ENCODE data around the gene SOCS1.
A peak's percentile ranks its signal among the peaks of the same experiment; 100 is the strongest.

Gene SOCS1

DNA sequence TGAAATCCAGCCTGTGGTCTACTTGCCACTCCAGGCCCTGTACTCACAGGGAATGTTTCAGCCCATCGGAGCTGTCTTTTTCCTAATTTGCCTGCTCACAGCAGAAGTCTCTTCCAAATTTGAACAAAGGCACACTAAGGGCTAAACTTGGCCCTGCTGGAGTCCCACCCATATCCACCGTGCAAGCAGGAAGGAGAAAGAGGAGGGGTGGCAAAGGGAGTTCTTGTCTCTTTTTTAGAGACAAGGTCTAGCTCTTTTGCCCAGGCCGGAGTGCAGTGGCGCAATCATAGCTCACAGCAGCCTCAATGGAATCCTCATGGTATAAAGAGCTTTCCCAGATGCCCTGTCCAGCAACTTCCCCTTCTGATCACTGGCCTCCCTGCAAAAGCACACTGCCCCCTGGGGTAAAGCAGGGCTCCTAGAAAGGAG, 27.8 kb upstream of the SOCS1 start:
- peak; percentile 52 for DNase-seq

DNA sequence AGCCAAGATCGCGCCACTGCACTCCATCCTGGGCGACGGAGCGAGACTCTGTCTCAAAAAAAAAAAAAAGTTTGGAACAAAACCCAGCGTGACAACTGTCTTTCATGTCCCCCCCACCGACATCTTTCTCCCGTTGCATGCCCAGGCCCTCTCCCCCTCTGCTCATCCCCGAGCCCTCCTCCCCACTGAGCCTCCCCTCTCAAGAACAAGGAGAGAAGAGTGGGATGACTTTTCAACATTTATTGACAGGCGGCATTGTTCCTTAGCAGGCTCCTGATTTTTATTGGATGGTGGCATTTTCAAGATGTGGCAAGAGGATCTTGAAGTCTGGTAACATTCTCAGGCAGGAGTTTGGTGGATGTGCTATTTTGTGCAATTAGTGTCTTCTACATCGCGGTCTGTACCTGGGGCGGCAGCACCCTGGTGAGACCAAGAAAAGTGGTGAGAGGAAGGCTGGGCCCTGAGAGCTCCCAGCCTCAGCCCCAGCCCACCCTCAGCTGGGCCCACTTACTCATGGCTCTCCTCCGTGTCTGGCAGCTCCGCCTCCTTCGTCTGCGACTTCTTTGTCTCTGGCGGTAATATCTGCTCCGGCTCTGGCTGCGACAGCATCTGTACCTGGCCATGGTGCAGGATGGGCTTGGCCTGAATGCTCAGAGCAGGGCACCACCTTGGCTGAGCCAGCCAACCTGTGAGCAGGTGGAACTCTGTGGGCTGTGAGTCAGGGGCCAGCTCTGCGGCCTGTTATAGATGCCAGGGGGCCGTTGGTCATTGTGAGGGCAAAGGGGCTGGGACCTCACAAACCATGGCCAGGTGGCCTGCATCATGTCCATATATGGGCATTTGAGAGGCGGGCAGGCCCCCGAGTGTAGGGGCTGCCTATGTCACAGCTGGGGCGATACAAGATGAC, 24.9 kb upstream of the SOCS1 start, which contains the start of gene PRM1:
Gene PRM1 (minus strand): TSS at position 715 of the 907 bp plus-strand sequence. CDS start 92 bp downstream, at position 623.
- no peak for DNase-seq

DNA sequence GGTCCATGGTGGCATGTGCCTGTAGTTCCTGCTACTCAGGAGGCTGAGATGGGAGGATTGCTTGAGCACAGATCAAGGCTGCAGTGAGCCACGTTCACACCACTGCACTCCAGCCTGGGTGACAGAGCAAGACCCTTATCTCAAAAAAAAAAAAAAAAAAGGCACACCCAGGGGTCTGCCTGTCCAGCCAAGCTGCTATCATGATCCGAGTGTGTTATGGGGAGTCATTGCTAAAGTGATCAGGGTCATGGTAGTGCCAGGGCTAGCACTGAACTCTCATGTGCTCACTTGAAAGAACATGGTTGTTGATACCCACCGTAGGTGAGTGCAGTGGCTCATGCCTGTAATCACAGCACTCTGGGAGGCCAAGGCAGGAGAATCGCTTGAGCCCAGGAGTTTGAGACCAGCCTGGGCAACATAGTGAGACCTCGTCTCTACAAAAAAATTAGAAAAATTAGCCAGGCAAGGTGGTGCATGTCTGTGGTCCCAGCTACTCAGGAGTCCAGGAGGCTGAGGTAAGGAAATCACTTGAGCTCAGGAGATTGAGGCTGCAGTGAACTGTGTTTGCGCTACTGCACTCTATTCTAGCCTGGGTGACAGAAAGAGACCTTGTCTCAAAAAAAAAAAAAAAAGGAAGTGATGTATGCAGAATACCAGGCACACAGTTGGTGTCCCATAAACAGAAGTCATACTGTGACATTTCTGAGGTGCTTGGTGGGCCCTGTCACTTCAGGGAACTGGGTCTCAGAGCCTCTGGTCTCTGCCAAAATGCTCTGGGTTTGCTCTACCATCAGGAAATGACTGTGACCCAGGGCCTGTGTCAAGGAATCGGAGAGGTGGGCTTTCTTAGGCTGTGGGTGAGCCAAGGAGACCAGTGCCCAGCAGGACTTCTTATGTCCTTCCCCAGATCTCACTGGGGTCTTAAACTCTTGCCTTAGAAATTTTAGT, 23.0 kb upstream of the SOCS1 start:
- no peak for DNase-seq

DNA sequence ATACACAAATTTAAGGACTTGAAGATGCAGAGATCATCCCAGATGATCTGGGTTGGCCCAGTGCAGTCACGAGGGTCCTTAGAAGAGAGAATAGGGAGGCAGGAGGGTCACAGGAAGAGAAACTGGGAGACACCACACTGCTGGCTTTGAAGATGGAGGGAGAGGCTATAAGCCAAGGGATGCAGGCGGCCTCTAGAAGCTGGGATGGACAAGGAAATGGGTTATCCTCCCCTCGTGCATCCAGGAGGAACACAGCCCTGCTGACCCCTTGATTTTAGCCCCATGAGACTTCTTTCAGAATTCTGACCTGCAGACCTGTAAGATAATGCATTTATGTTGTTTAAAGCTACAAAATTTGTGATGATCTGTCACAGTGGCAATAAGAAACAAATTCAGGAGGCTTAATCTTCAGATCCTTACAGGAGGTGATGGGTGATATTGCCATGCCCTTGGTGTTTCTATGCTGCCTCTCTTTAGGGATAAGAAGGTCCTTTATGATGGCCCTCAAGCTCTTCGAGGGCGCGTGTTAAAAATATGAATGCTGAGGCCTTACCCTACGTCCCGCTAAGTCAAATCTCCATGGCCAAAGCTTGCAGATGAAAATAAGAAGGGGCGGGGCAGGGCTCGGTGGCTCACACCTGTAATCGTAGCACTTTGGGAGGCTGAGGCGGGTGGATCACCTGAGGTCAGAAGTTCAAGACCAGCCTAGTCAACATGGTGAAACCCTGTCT, 21.8 kb upstream of the SOCS1 start:
- no peak for DNase-seq

DNA sequence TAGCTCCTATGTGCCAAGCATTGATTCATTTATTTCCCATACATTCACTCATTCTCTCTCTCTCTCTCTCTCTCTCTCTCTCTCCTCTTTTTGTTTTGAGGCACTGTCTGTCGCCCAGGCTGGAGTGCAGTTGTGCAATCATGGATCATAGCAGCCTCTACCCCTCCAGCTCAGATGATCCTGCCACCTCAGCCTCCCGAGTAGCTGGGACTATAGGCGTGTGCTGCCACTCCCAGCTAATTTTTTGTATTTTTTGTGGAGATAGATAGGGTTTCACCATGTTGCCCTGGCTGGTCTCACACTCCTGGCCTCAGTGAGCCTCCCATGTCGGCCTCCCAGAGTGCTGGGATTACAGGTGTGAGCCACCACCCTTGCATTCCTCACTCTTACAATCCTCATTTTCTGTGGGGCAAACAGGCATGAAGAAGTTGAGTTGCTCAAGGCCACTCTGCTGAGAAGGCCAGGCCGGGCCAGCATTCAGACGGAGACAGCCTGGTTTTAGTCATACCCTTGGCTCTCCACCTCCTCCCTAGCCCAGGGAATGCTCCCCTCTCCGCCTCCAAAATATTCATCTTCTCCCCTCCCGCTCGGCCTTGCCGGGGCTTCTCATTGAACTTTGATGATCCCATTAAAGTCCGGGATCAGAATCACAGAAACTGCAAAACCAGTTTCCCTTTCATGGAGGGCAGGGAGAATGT, 21.0 kb upstream of the SOCS1 start:
- no peak for DNase-seq

DNA sequence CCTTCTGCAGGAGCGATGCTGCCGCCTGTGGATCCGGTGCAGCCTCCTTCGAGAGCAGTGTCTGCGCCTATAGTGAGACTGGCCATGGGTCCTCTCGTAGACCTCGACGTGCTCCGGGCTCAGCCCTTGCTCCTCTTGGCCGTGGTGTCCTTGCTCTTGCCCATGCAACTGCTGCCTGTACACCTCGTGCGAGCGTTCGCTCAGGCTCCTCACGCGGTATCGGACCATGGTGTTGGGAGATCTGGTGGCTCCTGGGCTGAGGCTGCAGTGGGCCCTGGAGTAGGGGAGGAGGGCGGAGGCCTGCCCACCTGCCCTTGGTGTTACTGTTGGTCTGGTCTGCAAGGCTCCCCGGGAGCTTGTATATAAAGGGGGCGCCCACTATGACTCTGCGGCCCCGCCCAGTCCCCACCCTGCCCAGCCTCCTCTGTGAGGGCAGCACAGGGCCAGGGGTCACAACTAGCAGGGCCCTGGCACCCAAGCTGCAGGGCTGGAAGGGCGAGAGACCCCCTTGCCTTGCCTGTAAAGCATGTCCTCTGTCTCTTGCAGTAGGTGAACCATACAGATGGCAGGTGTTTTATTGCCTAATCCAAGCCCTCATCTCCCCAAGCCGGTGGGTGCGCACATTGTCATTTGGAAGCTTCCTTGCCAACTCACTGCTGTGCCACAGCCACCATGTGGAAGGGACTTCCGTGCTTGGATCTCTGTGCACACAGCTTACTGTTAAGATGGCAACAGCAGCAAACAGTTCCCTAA, 20.3 kb upstream of the SOCS1 start, which contains the start of gene PRM2:
Gene PRM2 (minus strand): TSS at position 338 of the 753 bp plus-strand sequence. CDS start 110 bp downstream, at position 228.
- no peak for DNase-seq

DNA sequence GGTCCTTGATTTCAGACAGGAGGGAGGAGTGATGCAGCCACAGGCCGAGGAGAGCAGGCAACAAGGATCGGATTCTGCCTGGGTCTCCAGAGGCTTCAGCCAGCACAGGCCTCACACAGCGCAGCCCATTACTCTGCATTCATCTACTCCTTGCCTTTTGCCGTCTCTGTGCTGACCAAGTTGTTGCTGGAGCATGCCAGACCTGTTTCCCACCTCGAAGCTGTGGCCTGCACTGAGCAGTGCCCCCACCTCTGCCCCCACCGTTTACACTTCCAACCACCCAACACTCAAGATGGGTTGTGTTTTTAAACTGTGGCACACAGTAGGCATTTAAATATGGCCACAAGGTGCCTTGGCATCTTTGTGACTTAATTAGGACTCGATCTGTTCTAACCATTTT, 19.0 kb upstream of the SOCS1 start:
- no peak for DNase-seq

DNA sequence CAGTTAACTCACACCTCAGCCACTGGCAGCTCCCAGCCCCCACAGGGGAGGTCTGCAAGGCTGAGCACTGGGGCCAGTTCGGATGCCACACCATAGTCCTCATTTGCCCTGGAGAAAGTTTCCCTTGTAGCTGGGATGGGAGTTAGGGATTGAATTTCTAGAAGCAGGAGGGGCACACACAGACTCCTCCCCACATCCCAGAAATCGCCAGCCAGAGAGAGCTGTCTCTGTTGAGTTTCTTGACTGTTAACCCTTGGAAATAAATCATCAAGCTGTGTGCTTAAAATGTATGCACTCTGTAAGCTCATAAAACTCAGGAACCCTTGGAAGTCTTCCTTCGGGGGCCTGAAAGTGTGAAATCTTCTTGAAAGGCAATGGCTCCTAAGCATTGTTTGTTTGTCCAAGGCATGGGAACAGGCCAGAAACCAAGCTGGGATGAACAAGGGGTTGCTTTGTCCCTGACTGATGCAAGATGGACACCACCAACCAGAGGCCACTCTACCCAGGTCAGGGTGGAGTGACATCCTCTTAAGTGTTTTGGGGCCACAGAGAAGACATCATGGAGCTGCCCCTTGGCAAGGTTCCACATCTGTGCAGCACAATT, 17.8 kb upstream of the SOCS1 start:
- DNase-seq: no peak

DNA sequence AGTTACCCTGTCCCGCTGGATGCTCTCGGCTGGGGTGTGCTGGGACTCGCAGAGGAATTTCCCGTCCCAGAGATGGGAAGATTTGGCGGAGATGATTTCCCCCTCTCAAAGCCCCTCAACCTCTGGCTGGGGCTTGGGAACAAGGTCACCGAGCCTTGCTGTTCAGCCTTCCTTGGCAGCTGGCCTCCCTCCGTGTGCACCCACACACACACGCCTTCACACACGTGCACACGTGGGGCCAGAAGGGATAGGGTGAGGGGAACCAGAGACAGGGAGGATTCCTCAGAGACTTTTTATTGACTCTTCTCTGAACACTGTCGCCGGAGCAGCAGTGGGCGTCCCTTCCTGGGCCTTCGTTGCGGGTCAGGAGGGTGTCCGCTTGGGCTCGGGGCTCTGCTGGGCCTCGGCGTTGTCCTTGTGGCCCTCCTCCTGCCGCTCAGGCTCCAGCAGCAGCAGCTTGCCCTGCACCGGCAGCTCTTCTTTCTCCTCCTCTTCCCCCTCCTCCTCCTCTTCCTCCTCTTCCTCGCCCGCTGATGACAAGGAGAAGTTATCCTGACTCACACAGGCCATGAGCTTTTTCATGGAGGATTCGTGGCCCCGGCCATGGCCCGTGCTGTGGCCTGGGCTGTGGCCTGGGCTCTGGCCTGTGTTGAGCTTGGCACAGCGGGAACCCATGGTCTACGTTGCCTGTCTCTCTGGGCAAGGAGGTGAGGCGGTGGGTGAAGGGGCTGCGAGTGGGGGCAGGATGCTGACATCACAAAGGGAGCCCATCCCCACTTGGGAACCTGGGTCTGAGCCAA, 17.1 kb upstream of the SOCS1 start, which contains the start of gene PRM3:
Gene PRM3 (minus strand): TSS at position 709 of the 800 bp plus-strand sequence. CDS start 34 bp downstream, at position 675.
- DNase-seq: no peak

DNA sequence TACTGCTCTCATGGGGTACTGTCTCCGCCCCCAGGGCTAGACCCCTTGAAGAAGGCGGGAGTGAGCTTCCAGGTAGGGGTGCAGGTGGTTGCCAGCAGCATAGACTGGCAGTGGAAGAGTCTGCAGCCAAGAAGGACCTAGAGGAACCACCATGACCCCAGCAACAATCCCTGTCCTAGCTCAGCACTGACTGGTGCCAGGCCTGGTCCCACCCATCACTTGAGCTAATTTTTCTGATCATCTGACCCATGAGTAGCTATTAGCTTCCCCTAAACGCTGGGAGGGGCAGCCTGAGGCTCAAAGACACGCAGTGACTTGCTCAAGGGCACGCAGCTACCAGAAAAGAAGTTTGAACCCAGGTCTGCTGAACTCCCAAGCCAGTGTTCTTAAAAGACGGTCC, 16.5 kb upstream of the SOCS1 start:
- no peak for DNase-seq

DNA sequence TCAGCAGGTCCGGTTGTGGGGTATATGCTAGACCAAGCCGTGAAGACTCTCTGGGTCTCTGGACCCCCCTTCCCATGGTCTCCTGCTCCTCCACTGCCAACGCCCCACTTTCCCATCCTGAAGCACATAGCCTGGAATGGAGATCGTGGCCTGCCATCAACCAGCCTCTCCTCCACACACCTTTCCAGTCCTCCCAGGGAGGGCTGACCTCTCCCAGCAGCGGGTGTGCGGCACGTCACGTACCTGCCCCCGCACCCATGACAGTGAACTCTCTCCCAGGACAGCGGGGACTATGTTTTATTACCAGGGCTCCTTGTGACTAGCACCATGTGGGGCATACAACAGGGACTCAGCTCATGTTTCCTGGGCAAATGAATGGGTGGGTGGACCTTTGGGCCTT, 15.6 kb upstream of the SOCS1 start:
- DNase-seq: no peak

DNA sequence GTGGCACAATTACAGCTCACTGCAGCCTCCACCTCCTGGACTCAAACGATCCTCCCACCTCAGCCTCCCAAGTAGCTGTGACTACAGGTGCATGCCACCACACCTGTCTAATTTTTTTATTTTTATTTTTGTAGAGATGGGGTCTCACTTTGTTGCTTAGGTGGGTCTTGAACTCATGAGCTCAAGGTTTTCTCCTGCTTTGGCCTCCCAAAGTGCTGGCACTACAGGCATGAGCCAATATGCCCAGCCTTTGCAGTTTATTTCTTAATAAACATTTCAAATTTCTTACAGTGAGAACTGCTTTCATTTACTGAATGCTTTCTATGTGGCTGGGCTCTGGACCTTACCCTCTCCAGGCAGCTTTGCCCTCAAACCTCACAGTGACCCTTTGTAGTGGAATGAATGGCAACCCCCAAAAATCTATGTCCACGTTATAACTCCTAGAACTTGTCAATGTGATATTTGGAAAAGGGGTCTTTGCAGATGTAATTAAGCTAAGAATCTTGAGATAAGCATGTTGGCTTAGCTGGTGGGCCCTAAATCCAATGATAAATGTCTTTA, 14.7 kb upstream of the SOCS1 start:
- no peak for DNase-seq

DNA sequence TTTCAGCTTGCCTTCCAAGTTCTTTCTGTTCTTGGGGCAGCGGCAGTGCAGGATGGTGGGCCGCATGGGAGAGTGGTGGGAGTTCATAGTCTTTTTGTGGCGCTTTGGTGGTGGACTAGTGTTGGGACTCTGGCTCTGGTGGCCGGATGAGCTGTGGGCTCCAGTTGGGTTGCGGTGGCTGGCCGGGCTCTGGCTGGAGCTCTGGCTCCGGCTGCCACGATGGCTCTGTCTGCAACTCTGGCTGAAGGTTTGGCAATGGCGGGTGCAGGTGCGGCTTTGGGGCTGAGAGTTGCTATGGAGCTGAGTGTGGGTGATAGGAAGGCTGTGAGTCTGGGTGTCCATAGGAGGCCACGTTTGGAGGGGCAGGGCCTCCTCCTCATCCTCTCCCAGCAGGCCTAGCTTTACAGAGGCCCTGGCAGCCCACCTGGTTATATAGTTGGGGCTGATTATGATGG, 12.9 kb upstream of the SOCS1 start, which contains the start of gene TNP2:
Gene TNP2 (minus strand): TSS at position 405 of the 455 bp plus-strand sequence. CDS start 63 bp downstream, at position 342.
- no peak for DNase-seq

DNA sequence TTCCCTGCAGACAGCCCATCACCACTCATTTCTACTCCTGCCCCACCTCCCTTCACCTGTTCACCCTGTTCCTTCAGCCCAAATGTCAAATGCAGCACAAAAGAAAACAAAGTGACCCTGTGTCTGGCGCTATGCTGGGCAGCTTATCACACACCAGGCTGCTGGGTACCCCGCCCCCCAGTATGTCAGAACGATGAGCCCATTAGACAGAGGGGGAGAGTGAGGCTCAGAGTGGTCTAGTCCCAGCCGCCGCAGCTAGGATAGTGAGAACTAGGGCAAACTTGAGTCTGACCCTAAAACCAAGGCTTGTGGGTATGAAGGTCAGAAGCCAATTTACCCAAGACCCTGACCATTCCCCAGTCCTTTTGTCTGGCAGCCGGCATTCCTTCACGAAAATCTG, 9.1 kb upstream of the SOCS1 start:
- no peak for DNase-seq

DNA sequence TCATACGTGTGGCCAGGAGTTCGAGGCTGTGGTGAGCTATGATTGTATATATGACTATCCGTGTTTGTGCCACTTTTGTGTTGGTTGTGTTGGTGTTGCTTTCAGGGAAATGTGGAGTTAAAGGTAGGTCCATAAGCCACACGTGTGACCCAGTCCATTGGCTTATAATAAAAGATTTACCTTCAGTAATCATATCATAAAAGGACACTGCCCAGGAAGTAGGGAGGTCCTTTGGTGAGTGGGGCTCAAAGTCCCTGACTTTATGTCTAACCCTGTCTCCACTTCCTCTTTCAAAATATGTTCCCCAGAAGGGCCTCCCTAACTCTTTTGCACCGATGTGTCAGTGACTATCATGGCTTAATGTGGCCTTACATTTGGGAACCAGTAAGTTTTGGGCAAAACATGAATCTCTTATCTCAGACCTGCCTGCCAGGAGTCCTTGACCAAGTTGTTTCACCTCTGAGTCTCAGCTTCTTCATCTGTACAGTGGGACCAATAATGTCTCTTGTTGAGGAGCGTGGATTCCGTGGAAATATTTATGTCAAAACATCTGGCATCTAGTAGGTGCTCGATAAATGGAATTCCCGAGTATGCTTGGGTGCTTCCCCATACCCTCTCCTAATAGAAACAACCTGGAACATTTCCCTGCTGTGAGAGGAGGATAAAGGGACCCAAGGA, 8.3 kb upstream of the SOCS1 start:
- peak; percentile 26 for DNase-seq

DNA sequence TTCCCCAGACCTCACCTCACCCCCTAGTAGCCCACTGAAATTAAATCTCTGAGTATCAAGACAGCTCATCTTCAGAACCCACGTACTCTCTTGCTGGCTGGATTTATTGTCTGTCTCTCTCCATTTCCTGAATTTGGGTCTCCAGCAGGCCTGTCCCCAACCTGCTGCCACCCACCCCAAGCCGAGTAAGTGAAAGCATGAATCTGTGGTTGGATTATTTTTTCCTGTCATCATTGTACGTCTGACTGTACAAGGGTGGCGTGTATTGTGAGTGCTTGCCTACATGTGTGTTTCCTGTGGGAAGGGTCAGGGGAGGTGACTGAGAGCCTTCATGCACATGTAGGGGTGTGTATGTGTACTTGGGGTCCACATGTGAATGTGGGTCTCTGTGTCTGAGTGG, 7.7 kb upstream of the SOCS1 start:
- DNase-seq: no peak

DNA sequence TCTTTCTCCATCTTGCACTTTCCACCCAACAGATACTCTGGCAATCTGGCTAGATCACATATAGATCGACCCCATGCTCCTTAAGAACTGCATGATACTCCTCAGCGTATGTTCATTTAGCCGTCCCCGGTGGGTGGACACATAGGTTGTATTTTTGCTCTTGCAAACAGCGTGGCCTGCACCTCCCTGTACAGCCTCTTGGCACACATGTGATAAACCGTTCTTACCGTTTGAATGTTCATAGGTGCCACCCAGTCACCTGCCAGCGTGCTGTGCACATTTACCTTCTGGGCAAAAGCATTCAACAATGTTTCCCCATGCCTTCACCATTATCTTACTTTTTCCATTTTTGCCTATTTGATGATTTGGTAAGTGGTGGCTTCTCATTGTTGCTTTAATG, 6.9 kb upstream of the SOCS1 start:
- no peak for DNase-seq

DNA sequence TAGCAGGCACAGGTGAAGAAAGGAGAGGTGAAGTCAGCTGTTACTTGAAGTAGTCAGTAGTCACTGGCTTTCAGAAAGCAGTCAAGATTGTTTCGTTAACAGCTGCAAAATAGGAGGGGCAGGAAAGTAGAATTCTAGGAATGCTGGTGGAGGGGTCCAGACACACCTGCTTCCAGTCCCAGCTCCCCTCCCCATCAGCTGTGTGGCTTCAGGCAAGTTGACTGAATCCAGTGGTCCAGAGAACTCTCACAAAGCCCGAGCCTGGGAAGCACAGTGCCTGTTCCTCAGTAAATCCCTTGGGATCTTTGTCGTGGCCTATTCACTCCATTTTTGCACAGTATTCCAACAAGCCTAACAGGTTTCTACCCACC, 4.6 kb upstream of the SOCS1 start:
- DNase-seq: no peak

Measured in suppressor macrophage treated with lipopolysaccharide for 4 hours (primary cell).